ENCODE measurements around the gene SMAD7. TPM values are rescaled to one million over a fixed set of nuclear protein-coding genes. Genes with fewer than 3 reads are reported as not detected.

SMAD7 gene
- total and polyA plus RNA-seq, 10 of the 15 experiments (the other 5 are each of a cell fraction or from before 2014, with no cell fraction given), result 1.3 to 22.5 (median 8.0) TPM

DNA sequence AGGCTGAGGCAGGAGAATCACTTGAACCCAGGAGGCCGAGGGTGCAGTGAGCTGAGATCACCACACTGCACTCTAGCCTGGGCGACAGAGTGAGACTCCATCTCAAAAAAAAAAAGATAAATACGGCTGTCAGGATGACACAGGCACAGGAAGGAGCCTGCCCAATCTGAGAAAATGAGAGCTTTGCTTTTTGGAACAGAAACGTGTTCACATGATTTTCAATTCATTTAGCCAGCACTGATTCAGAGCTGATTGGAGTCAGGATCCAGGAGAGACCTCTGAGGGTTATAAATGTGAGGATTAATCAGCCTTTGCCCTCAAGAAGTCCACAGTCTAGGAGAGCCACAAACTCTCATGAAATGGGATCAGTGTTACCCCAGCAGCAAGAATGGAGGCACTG lies 6.9 kb upstream of the SMAD7 start:
- Histone ChIP-seq H3K27ac (ENCODE audit: control insufficient read depth, insufficient read depth) (no peak overlapping the region), H3K27me3 (replicated peaks in 1 of 2; ENCODE audit: control insufficient read depth in 2 of 2, insufficient read depth in 2 of 2, low read length in 1 of 2) (no peaks in the 10 kb centered on the region), H3K79me2 (ENCODE audit: control insufficient read depth, insufficient read depth, low read length) (no peaks in the 10 kb centered on the region), H2AFZ (ENCODE audit: control insufficient read depth, low read depth, low read length) (no peak overlapping the region), H3K9ac (ENCODE audit: control insufficient read depth, insufficient read depth, low read length) (no peak overlapping the region), H3K4me1 (ENCODE audit: control insufficient read depth, insufficient read depth, low read length) (no peaks in the 10 kb centered on the region), H4K20me1 (ENCODE audit: control insufficient read depth, insufficient read depth) (no peaks in the 10 kb centered on the region), H3K4me2 (ENCODE audit: control insufficient read depth, insufficient read depth) (no peak overlapping the region), H3K36me3 (ENCODE audit: control insufficient read depth in 2 of 2, insufficient read depth in 2 of 2, low read length in 1 of 2) (no peaks in the 10 kb centered on the region), H3K9me3 (replicated peaks; ENCODE audit: control insufficient read depth, insufficient read depth, low read length) (no peaks in the 10 kb centered on the region), H3K4me3 (no peak overlapping the region)
- in situ Hi-C loops (cut with MboI), result no loop called here
- no peak for ATAC-seq
- FAIRE-seq, result no peak
- BruUV-seq (replicated peaks), result no TSS peak
- RAD21 ChIA-PET (ENCODE audit: unreplicated experiment), result interaction anchor here (1.2 kb wide), 1 partner anchor 179 kb away, joined by 3 read pairs; no protein-coding TSS in a partner anchor
- WGBS (ENCODE audit: insufficient coverage, insufficient replicate concordance, low lambda C conversion rate, missing lambda C conversion rate), result 39% methylated on average over 4 of the region's 4 CpGs
- intact Hi-C loops (cut with micrococcal nuclease; ENCODE audit: unreplicated experiment), result loop anchor here (10.0 kb wide), 1 partner anchor 1327 kb away; the partner anchor contains the start of genes CXXC1 and MBD1
- TF ChIP-seq POLR2A (IDR thresholded peaks at IDR 0.05; ENCODE audit: low read depth, low read length), result no peak
- no peak for TF ChIP-seq BCL11A (IDR thresholded peaks at IDR 0.05; ENCODE audit: low read depth, low read length)
- TF ChIP-seq RUNX3 (IDR thresholded peaks at IDR 0.05; ENCODE audit: low read length), result no peak
- no peak for TF ChIP-seq NFYB (IDR thresholded peaks at IDR 0.05; ENCODE audit: insufficient read depth, low read depth, low read length)
- no peak for TF ChIP-seq SREBF2 (IDR thresholded peaks at IDR 0.05; ENCODE audit: low read length)
- TF ChIP-seq, protein P1, sequence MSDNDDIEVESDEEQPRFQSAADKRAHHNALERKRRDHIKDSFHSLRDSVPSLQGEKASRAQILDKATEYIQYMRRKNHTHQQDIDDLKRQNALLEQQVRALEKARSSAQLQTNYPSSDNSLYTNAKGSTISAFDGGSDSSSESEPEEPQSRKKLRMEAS (IDR thresholded peaks at IDR 0.05; ENCODE audit: low read depth, low read length), result no peak
- no peak for TF ChIP-seq FOS (IDR thresholded peaks at IDR 0.05; ENCODE audit: borderline replicate concordance, extremely low read depth, insufficient read length)
- no peak for TF ChIP-seq KLF5 (IDR thresholded peaks at IDR 0.05; ENCODE audit: partially characterized antibody)
- TF ChIP-seq PML (IDR thresholded peaks at IDR 0.05; ENCODE audit: low read length), result no peak
- no peak for TF ChIP-seq ZNF622 (IDR thresholded peaks at IDR 0.05)
- no peak for TF ChIP-seq ETV6 (conservative IDR thresholded peaks at IDR 0.05 in 1 of 2, IDR thresholded peaks at IDR 0.05 in 1 of 2; ENCODE audit: borderline replicate concordance in 1 of 2, low read depth in 1 of 2)
- TF ChIP-seq SP1 (IDR thresholded peaks at IDR 0.05; ENCODE audit: low read depth, low read length), result no peak
- TF ChIP-seq, protein P2, sequence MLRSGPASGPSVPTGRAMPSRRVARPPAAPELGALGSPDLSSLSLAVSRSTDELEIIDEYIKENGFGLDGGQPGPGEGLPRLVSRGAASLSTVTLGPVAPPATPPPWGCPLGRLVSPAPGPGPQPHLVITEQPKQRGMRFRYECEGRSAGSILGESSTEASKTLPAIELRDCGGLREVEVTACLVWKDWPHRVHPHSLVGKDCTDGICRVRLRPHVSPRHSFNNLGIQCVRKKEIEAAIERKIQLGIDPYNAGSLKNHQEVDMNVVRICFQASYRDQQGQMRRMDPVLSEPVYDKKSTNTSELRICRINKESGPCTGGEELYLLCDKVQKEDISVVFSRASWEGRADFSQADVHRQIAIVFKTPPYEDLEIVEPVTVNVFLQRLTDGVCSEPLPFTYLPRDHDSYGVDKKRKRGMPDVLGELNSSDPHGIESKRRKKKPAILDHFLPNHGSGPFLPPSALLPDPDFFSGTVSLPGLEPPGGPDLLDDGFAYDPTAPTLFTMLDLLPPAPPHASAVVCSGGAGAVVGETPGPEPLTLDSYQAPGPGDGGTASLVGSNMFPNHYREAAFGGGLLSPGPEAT (IDR thresholded peaks at IDR 0.05; ENCODE audit: low read depth), result no peak
- no peak for TF ChIP-seq ZNF384 (IDR thresholded peaks at IDR 0.05; ENCODE audit: borderline replicate concordance, low read depth, low read length)
- no peak for TF ChIP-seq BMI1 (IDR thresholded peaks at IDR 0.05; ENCODE audit: borderline replicate concordance)
- TF ChIP-seq, protein P3, sequence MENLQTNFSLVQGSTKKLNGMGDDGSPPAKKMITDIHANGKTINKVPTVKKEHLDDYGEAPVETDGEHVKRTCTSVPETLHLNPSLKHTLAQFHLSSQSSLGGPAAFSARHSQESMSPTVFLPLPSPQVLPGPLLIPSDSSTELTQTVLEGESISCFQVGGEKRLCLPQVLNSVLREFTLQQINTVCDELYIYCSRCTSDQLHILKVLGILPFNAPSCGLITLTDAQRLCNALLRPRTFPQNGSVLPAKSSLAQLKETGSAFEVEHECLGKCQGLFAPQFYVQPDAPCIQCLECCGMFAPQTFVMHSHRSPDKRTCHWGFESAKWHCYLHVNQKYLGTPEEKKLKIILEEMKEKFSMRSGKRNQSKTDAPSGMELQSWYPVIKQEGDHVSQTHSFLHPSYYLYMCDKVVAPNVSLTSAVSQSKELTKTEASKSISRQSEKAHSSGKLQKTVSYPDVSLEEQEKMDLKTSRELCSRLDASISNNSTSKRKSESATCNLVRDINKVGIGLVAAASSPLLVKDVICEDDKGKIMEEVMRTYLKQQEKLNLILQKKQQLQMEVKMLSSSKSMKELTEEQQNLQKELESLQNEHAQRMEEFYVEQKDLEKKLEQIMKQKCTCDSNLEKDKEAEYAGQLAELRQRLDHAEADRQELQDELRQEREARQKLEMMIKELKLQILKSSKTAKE (IDR thresholded peaks at IDR 0.05; ENCODE audit: low read depth, poor library complexity, severe bottlenecking), result no peak
- CTCF ChIA-PET, result interaction anchor here (0.9 to 1.2 kb wide), 2 partner anchors 179 to 221 kb away, joined by 3 to 5 read pairs; no protein-coding TSS in a partner anchor
- SMC1A ChIA-PET (ENCODE audit: uncharacterized antibody, unreplicated experiment), result interaction anchor here (0.6 to 1.2 kb wide), 3 partner anchors 14 to 1216 kb away, joined by 3 to 4 read pairs (median 3); no protein-coding TSS in a partner anchor
- no peak for DNase-seq (ENCODE audit: low read depth, low spot score)
- POLR2A ChIA-PET, result interaction anchor here (1.3 kb wide), 1 partner anchor 17 kb away, joined by 3 read pairs; no protein-coding TSS in a partner anchor
